Frontal cortex (tissue), 4 donors: ENCODE data around the gene RHCE. TPM values are rescaled to one million over a fixed set of nuclear protein-coding genes. Genes with fewer than 3 reads are reported as not detected.
"Not testable (repeated sequence)": the region's sequence is repeated elsewhere in the genome, so short reads cannot be mapped to it uniquely, and the experiment has no call there.

Experiments
- DNase-seq, 2 donors: peaks; one replicate each; pipeline ENCODE4 v3.0.0; 2012; ENCODE audit warnings: low spot score in 2 of 2
- FAIRE-seq: peaks from 2 replicates; lab custom pipeline; 2012; peaks lifted over from hg19 to GRCh38; lab: Jason Lieb, UNC
- total RNA-seq: library from RNA; depleted of rRNA; stranded (reverse); fragments of >200 nt; gene quantifications from one replicate; pipeline ENCODE4 v1.2.3, GENCODE V29; 2014
- donor health status: control.
- donor health status: control.
- donor health status: control.

Gene RHCE
- total RNA-seq, 1 donor from 2014 or later, result under 0.01 TPM

GRCh38 chr1:25405731-25406305 is 14.8 kb downstream of the RHCE start:
- DNase-seq, FAIRE-seq: not testable (repeated sequence)

- FAIRE-seq, DNase-seq: not testable (repeated sequence)
These were observed 17.4 kb downstream of the RHCE start for GRCh38 chr1:25402947-25403803.

- FAIRE-seq, DNase-seq: not testable (repeated sequence)
These were observed 22.5 kb downstream of the RHCE start for GRCh38 chr1:25398079-25398478.

GRCh38 chr1:25397549-25397948 is 23.1 kb downstream of the RHCE start:
- DNase-seq, FAIRE-seq: not testable (repeated sequence)

GRCh38 chr1:25392841-25393240 is 27.8 kb downstream of the RHCE start:
- no peak for DNase-seq
- FAIRE-seq, result no peak

GRCh38 chr1:25389721-25390120 is 30.9 kb downstream of the RHCE start:
- DNase-seq, FAIRE-seq: not testable (repeated sequence)

GRCh38 chr1:25388691-25389090 is 31.9 kb downstream of the RHCE start:
- not testable (repeated sequence) for FAIRE-seq, DNase-seq

- FAIRE-seq, DNase-seq: not testable (repeated sequence)
These were observed 33.5 kb downstream of the RHCE start for GRCh38 chr1:25387096-25387495.

GRCh38 chr1:25383875-25384274 is 36.8 kb downstream of the RHCE start:
- DNase-seq, FAIRE-seq: not testable (repeated sequence)

GRCh38 chr1:25383090-25383489 is 37.5 kb downstream of the RHCE start:
- not testable (repeated sequence) for FAIRE-seq, DNase-seq

GRCh38 chr1:25382543-25382942 is 38.1 kb downstream of the RHCE start:
- not testable (repeated sequence) for DNase-seq, FAIRE-seq

- not testable (repeated sequence) for FAIRE-seq, DNase-seq
These were observed 42.3 kb downstream of the RHCE start for GRCh38 chr1:25378367-25378766.

GRCh38 chr1:25371757-25372156 is 48.9 kb downstream of the RHCE start:
- not testable (repeated sequence) for DNase-seq, FAIRE-seq

- not testable (repeated sequence) for FAIRE-seq, DNase-seq
These were observed 50.8 kb downstream of the RHCE start for GRCh38 chr1:25369691-25370271.

GRCh38 chr1:25369241-25369640 is 51.4 kb downstream of the RHCE start:
- FAIRE-seq (no peak), DNase-seq (no peak)

GRCh38 chr1:25362634-25363559 is 57.7 kb downstream of the RHCE start:
- not testable (repeated sequence) for FAIRE-seq, DNase-seq

- DNase-seq (no peak), FAIRE-seq (no peak)
These were observed 58.7 kb downstream of the RHCE start for GRCh38 chr1:25361901-25362300.

- no peak for DNase-seq
- FAIRE-seq, result no peak
These were observed 59.7 kb downstream of the RHCE start for GRCh38 chr1:25360596-25361581.
